Measurements from ENCODE around the gene SLC24A3. TPM values are rescaled to one million over a fixed set of nuclear protein-coding genes. Genes with fewer than 3 reads are reported as not detected.
A peak's percentile ranks its signal among the peaks of the same experiment; 100 is the strongest.

The SLC24A3 gene
- total and polyA plus RNA-seq, 2 of the 13 experiments (the other 11 are each of a cell fraction or from before 2014, with no cell fraction given), result not detected

DNA sequence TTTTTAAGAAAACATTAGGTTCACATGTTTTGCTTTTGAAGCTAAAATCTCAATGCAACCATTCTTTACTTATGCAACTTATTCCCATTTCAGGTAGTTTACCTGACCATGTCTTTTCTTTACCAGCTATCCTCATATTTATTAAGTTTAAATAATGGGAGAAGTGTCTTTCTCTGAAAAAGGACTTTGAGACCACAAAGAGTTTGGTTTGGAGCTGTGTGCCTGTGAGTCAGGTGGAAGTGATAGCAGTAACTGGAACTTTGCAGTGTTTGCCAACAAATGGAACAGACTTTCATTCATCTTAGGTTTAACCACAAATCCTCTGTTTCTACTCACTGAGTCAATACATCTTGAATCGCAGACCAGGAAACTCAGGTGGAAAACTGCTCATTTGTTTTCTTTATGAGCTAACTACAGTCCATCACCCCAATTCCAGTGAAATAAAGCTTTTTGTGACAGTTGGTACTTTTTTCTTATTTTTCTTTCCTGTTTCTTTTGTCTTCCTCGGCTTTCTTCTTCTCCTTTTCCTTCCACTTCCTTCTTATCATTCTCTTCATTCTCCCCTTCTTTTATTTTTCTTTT lies 397.3 kb downstream of the SLC24A3 start (continued):
- TF ChIP-seq, protein P1, sequence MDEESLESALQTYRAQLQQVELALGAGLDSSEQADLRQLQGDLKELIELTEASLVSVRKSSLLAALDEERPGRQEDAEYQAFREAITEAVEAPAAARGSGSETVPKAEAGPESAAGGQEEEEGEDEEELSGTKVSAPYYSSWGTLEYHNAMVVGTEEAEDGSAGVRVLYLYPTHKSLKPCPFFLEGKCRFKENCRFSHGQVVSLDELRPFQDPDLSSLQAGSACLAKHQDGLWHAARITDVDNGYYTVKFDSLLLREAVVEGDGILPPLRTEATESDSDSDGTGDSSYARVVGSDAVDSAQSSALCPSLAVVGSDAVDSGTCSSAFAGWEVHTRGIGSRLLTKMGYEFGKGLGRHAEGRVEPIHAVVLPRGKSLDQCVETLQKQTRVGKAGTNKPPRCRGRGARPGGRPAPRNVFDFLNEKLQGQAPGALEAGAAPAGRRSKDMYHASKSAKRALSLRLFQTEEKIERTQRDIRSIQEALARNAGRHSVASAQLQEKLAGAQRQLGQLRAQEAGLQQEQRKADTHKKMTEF (CRISPR knock-in tag; IDR thresholded peaks at IDR 0.05), result peak; percentile 95
- TF ChIP-seq KLF6 (CRISPR knock-in tag; IDR thresholded peaks at IDR 0.05), result 0 out of 2 replicates have a peak, but pooled peaks have one; percentile 22
- TF ChIP-seq ZNF709 (CRISPR knock-in tag; IDR thresholded peaks at IDR 0.05), result no peak
- 0 out of 2 replicates have a peak, but pooled peaks have one; percentile 61 for TF ChIP-seq KDM3A (CRISPR knock-in tag; IDR thresholded peaks at IDR 0.05; ENCODE audit: low read depth)
- TF ChIP-seq ZNF253 (CRISPR knock-in tag; IDR thresholded peaks at IDR 0.05; ENCODE audit: borderline replicate concordance), result no peak
- TF ChIP-seq ZNF761 (CRISPR knock-in tag; conservative IDR thresholded peaks at IDR 0.05), result peak; percentile 81; the same call in 1 of the 2 replicates
- TF ChIP-seq ZFP62 (CRISPR knock-in tag; IDR thresholded peaks at IDR 0.05), result no peak
- TF ChIP-seq, protein P2, sequence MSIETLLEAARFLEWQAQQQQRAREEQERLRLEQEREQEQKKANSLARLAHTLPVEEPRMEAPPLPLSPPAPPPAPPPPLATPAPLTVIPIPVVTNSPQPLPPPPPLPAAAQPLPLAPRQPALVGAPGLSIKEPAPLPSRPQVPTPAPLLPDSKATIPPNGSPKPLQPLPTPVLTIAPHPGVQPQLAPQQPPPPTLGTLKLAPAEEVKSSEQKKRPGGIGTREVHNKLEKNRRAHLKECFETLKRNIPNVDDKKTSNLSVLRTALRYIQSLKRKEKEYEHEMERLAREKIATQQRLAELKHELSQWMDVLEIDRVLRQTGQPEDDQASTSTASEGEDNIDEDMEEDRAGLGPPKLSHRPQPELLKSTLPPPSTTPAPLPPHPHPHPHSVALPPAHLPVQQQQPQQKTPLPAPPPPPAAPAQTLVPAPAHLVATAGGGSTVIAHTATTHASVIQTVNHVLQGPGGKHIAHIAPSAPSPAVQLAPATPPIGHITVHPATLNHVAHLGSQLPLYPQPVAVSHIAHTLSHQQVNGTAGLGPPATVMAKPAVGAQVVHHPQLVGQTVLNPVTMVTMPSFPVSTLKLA (IDR thresholded peaks at IDR 0.05), result no peak
- TF ChIP-seq ZSCAN30 (CRISPR knock-in tag; IDR thresholded peaks at IDR 0.05), result no peak
- TF ChIP-seq ZFP1 (CRISPR knock-in tag; IDR thresholded peaks at IDR 0.05), result peak; percentile 30; the same call in 1 of the 2 replicates
- no peak for TF ChIP-seq NBN (conservative IDR thresholded peaks at IDR 0.05)
- no peak for TF ChIP-seq MTF1 (CRISPR knock-in tag; IDR thresholded peaks at IDR 0.05)
- TF ChIP-seq DMAP1 (CRISPR knock-in tag; IDR thresholded peaks at IDR 0.05), result 0 out of 2 replicates have a peak, but pooled peaks have one; percentile 37
- no peak for TF ChIP-seq FLYWCH1 (CRISPR knock-in tag; IDR thresholded peaks at IDR 0.05)
- TF ChIP-seq, protein P3, sequence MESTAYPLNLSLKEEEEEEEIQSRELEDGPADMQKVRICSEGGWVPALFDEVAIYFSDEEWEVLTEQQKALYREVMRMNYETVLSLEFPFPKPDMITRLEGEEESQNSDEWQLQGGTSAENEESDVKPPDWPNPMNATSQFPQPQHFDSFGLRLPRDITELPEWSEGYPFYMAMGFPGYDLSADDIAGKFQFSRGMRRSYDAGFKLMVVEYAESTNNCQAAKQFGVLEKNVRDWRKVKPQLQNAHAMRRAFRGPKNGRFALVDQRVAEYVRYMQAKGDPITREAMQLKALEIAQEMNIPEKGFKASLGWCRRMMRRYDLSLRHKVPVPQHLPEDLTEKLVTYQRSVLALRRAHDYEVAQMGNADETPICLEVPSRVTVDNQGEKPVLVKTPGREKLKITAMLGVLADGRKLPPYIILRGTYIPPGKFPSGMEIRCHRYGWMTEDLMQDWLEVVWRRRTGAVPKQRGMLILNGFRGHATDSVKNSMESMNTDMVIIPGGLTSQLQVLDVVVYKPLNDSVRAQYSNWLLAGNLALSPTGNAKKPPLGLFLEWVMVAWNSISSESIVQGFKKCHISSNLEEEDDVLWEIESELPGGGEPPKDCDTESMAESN (CRISPR knock-in tag; conservative IDR thresholded peaks at IDR 0.05), result 0 out of 2 replicates have a peak, but pooled peaks have one; percentile 26
- no peak; the same call in 1 of the 2 replicates for TF ChIP-seq SP5 (CRISPR knock-in tag; IDR thresholded peaks at IDR 0.05; ENCODE audit: borderline replicate concordance, low read depth)
- no peak for TF ChIP-seq RFXAP (CRISPR knock-in tag; IDR thresholded peaks at IDR 0.05; ENCODE audit: borderline replicate concordance)
- no peak for TF ChIP-seq ZNF562 (CRISPR knock-in tag; IDR thresholded peaks at IDR 0.05; ENCODE audit: borderline replicate concordance)
- no peak for TF ChIP-seq ZNF678 (CRISPR knock-in tag; IDR thresholded peaks at IDR 0.05)
- no peak for TF ChIP-seq ARNT (IDR thresholded peaks at IDR 0.05)
- TF ChIP-seq, protein P4, sequence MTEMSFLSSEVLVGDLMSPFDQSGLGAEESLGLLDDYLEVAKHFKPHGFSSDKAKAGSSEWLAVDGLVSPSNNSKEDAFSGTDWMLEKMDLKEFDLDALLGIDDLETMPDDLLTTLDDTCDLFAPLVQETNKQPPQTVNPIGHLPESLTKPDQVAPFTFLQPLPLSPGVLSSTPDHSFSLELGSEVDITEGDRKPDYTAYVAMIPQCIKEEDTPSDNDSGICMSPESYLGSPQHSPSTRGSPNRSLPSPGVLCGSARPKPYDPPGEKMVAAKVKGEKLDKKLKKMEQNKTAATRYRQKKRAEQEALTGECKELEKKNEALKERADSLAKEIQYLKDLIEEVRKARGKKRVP (CRISPR knock-in tag; IDR thresholded peaks at IDR 0.05), result no peak; a peak in 2 of 4 replicates
- peak; percentile 75; the same call in 1 of the 2 replicates for TF ChIP-seq SIX1 (CRISPR knock-in tag; IDR thresholded peaks at IDR 0.05; ENCODE audit: borderline replicate concordance)
- no peak for TF ChIP-seq ZNF619 (CRISPR knock-in tag; IDR thresholded peaks at IDR 0.05)
- TF ChIP-seq, protein P5, sequence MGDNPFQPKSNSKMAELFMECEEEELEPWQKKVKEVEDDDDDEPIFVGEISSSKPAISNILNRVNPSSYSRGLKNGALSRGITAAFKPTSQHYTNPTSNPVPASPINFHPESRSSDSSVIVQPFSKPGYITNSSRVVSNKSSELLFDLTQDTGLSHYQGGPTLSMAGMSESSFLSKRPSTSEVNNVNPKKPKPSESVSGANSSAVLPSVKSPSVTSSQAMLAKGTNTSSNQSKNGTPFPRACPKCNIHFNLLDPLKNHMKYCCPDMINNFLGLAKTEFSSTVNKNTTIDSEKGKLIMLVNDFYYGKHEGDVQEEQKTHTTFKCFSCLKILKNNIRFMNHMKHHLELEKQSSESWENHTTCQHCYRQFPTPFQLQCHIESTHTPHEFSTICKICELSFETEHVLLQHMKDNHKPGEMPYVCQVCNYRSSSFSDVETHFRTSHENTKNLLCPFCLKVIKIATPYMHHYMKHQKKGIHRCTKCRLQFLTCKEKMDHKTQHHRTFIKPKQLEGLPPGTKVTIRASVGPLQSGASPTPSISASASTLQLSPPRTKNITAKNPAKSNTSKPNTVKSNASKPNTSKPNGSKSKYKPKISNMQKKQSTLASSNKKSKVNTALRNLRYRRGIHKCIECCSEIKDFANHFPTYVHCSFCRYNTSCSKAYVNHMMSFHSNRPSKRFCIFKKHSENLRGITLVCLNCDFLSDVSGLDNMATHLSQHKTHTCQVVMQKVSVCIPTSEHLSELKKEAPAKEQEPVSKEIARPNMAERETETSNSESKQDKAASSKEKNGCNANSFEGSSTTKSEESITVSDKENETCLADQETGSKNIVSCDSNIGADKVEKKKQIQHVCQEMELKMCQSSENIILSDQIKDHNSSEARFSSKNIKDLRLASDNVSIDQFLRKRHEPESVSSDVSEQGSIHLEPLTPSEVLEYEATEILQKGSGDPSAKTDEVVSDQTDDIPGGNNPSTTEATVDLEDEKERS (CRISPR knock-in tag; IDR thresholded peaks at IDR 0.05), result no peak
